A673 (cell line): ENCODE data around the gene MEN1. TPM values are rescaled to one million over a fixed set of nuclear protein-coding genes. Genes with fewer than 3 reads are reported as not detected.
A peak's percentile ranks its signal among the peaks of the same experiment; 100 is the strongest.

Experiments
- Bru-seq: library from RNA; stranded (reverse); fragments of 400-500 nt; gene quantifications from one replicate; lab custom pipeline; 2021; lab: Mats Ljungman, UMichigan
- BruChase-seq, 2 experiments: library from RNA; stranded (reverse); fragments of 400-500 nt; gene quantifications; one replicate each; lab custom pipeline; 2021; lab: Mats Ljungman, UMichigan
- BruUV-seq: library from RNA; stranded (reverse); fragments of 400-500 nt; replicated peaks from 2 replicates; lab custom pipeline; 2021; lab: Mats Ljungman, UMichigan
- CTCF ChIA-PET: fragments of 300-600 bp; sonication (Branson Sonifier 250); formaldehyde crosslinking; loops from one replicate; lab custom pipeline; 2022; ENCODE audit warnings: antibody characterized with exemption; lab: Charles Lee
- POLR2A ChIA-PET: fragments of 300-600 bp; sonication (Branson Sonifier 250); formaldehyde crosslinking; loops from one replicate; lab custom pipeline; 2022; ENCODE audit warnings: antibody characterized with exemption; ENCODE audit not compliant: low non-redundant PET; lab: Charles Lee
- DNase-seq: peaks from one replicate; pipeline ENCODE4 v3.0.0-alpha.2; 2015; ENCODE audit warnings: low spot score
- H3K27ac ChIP-seq: fragments of 200-600 bp; sonication (generic); 2 replicates; pipeline ENCODE4 v1.5.1; 2016; ENCODE audit warnings: mixed run types, low read depth, mild to moderate bottlenecking, mixed read lengths, antibody characterized with exemption, low read length; ENCODE audit not compliant: poor library complexity, severe bottlenecking
- H3K27me3 ChIP-seq: fragments of 200-600 bp; sonication (generic); replicated peaks from 2 replicates; pipeline ENCODE4 v1.6.1; 2017; ENCODE audit warnings: mixed run types, low read depth, mild to moderate bottlenecking, mixed read lengths, antibody characterized with exemption, low read length; ENCODE audit not compliant: insufficient read depth, poor library complexity
- H3K36me3 ChIP-seq: fragments of 200-600 bp; sonication (generic); 2 replicates; pipeline ENCODE4 v1.6.1; 2016; ENCODE audit warnings: mixed run types, mild to moderate bottlenecking, mixed read lengths, antibody characterized with exemption, low read length; ENCODE audit not compliant: insufficient read depth, poor library complexity, severe bottlenecking
- H3K4me1 ChIP-seq: fragments of 200-600 bp; sonication (generic); 2 replicates; pipeline ENCODE4 v1.6.1; 2017; ENCODE audit warnings: mixed run types, mild to moderate bottlenecking, mixed read lengths, antibody characterized with exemption, low read length; ENCODE audit not compliant: insufficient read depth, poor library complexity, severe bottlenecking
- H3K4me3 ChIP-seq: fragments of 200-600 bp; sonication (generic); 2 replicates; pipeline ENCODE4 v1.5.1; 2016; ENCODE audit warnings: low read depth, mixed run types, mild to moderate bottlenecking, mixed read lengths, low read length; ENCODE audit not compliant: poor library complexity, severe bottlenecking
- H3K9me3 ChIP-seq: fragments of 200-600 bp; sonication (generic); 2 replicates; pipeline ENCODE4 v1.6.1; 2016; ENCODE audit warnings: mixed run types, low read depth, mild to moderate bottlenecking, mixed read lengths, antibody characterized with exemption, low read length; ENCODE audit not compliant: poor library complexity, severe bottlenecking
- EZH2 ChIP-seq: fragments of 200-600 bp; sonication (generic); IDR thresholded peaks from 2 replicates; pipeline ENCODE4 v1.6.1; 2017; ENCODE audit warnings: borderline replicate concordance, low read depth, mild to moderate bottlenecking, mixed read lengths, antibody characterized with exemption, low read length; ENCODE audit not compliant: poor library complexity, severe bottlenecking
- intact Hi-C: fragments of 100-400 bp; cut with micrococcal nuclease; formaldehyde crosslinking; loops from one replicate; pipeline ENCODE4 v1.10.0; 2022; ENCODE audit not compliant: unreplicated experiment
- long read RNA-seq: library from polyadenylated mRNA; stranded (forward); transcript quantifications from one replicate; pipeline ENCODE4 v2.0.0, GENCODE V29; 2022
- total RNA-seq: library from RNA; stranded (reverse); gene quantifications from 2 replicates; pipeline ENCODE4 v1.2.3, GENCODE V29; 2021
- TF ChIP-seq, protein P1 (sequence below): fragments of 300-800, 200-600 bp; sonication (generic); conservative IDR thresholded peaks from 2 replicates; pipeline ENCODE4 v1.5.1; 2017; ENCODE audit warnings: low read depth, mild to moderate bottlenecking, antibody characterized with exemption, low read length, moderate library complexity, mixed read lengths

Gene MEN1
- total RNA-seq = 45.7 and 49.2 TPM in 2 replicates
- percentile 53 among the genes with signal in this experiment for Bru-seq, nascent RNA
- BruChase-seq, experiment 1, labeled RNA remaining after a 2-hour chase = percentile 69 among the genes with signal in this experiment
- BruChase-seq, experiment 2, labeled RNA remaining after a 6-hour chase = percentile 81 among the genes with signal in this experiment
- long read RNA-seq, transcript MEN1-202 (10 exons, 3,148 nt) = major isoform, 49 of 187 reads
- long read RNA-seq, transcript MEN1-207 (9 exons, 3,150 nt) = minor isoform, 14 of 187 reads
- long read RNA-seq, partial matches to known transcripts = 10 of 187 reads
- long read RNA-seq, other reads (novel, unspliced or antisense) = 111 of 187 reads

DNA sequence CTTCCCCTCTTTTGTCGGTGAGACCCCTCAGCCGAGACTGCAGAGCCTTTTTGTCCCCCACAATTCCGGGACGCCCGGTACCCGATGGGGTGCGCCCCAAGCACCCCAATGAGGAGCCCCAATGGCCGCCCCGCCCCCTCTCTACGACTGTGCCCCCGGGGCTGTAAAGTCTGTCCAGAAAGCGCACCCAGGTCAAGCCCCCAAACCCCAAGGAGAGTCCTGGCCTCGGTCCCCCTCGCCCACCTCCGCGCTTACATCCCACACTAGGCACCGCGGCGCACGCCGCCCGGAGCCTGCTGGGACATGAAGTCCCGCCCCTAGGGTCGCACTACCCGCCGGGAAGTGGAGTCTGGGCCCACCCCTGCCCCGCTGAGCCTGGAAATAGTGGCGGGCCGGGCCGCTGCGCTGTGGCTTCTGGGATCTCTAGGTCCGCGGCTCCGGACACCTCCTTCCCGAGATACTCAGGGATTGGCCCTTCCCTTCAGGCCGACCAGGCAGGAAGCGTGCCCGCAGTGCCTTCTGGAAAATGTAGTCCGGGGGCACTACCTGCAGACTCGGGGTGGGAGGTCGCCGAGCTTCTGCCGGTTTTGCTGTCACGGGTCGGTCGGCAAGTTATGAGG, at the start of gene MEN1:
Gene MEN1, minus strand, starts transcription at position 281 of the 620 bp plus-strand sequence. CDS start 442 bp downstream, outside the sequence.
- no peaks in the 10 kb centered on the region for H3K9me3 ChIP-seq
- POLR2A ChIA-PET = no interaction called here
- no TSS peak for BruUV-seq
- CTCF ChIA-PET = interaction anchor here (0.7 kb wide), 1 partner anchor 312 kb away, joined by 3 read pairs; the partner anchor contains the start of genes FAU and MRPL49
- H3K36me3 ChIP-seq = no peaks in the 10 kb centered on the region
- TF ChIP-seq, protein P1, sequence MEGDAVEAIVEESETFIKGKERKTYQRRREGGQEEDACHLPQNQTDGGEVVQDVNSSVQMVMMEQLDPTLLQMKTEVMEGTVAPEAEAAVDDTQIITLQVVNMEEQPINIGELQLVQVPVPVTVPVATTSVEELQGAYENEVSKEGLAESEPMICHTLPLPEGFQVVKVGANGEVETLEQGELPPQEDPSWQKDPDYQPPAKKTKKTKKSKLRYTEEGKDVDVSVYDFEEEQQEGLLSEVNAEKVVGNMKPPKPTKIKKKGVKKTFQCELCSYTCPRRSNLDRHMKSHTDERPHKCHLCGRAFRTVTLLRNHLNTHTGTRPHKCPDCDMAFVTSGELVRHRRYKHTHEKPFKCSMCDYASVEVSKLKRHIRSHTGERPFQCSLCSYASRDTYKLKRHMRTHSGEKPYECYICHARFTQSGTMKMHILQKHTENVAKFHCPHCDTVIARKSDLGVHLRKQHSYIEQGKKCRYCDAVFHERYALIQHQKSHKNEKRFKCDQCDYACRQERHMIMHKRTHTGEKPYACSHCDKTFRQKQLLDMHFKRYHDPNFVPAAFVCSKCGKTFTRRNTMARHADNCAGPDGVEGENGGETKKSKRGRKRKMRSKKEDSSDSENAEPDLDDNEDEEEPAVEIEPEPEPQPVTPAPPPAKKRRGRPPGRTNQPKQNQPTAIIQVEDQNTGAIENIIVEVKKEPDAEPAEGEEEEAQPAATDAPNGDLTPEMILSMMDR = no peak
- no peak for TF ChIP-seq EZH2
- DNase-seq = peak; percentile 99
- intact Hi-C loops = no loop called here
- peak within 1 kb of the TSS; percentile 87 for H3K4me3 ChIP-seq
- peaks cover 10% of the 10 kb centered on the region for H3K4me1 ChIP-seq
- H3K27me3 ChIP-seq = no peaks in the 10 kb centered on the region
- H3K27ac ChIP-seq = peak within 1 kb of the TSS; percentile 64

DNA sequence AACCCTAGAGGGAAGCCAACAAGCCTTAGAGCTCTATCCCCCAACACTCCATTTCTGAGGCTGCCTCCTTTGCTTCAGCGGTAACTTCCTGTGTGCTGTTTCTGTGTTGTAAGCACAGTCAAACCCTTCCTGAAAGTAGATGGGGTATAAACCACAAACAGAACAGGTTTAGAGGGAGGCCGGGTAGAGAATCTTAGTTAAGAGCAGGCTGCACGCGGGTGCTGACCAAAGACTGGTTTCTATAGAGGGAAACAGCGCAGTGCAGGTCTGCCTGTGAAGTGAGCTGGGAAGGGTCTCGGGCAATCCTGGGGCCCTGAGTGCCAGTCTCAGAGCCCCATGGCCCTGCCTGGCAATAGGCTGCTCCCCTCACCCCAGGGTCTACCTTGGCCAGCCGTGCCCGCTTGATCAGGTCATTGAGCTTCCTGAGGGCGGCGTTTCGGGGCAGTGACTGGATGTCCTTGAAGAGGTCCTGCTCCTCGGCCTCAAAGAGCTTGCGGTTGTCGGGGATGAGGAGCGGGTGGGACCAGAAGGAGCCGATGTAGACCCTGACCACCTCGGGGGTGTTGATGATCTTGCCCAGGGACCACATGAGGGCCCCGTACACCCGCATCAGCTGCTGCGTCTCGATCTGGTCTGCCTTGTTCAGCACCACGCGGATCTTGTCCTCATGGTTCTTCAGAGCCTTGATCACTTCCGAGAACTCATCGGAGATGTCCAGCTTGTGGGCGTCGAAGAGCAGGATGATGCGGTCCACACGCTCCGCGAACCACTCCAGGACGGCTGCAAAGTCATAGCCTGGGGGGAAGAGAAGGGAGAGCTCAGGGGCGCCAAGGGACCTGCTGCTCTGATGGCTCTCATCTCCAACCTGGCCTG, 49.4 kb upstream of the MEN1 start:
- CTCF ChIA-PET = interaction anchor here (0.6 to 0.9 kb wide), 2 partner anchors 28 to 252 kb away, joined by 3 read pairs; partner anchors contain the start of gene TM7SF2
- no TSS peak for BruUV-seq
- H3K36me3 ChIP-seq = no peaks in the 10 kb centered on the region
- intact Hi-C loops = no loop called here
- H3K4me1 ChIP-seq = peaks cover 20% of the 10 kb centered on the region
- no peak overlapping the region for H3K27ac ChIP-seq
- H3K27me3 ChIP-seq = no peaks in the 10 kb centered on the region
- POLR2A ChIA-PET = no interaction called here
- TF ChIP-seq, protein P1 = no peak
- TF ChIP-seq EZH2 = no peak
- DNase-seq = no peak
- H3K4me3 ChIP-seq = no peak overlapping the region
- no peaks in the 10 kb centered on the region for H3K9me3 ChIP-seq
